WI38 (cell line): Measurements from ENCODE around the gene SCO1.
A peak's percentile ranks its signal among the peaks of the same experiment; 100 is the strongest.

Source experiments
- H3K4me3 ChIP-seq: 2 replicates; pipeline ENCODE4 v1.5.1; 2011; ENCODE audit warnings: low read depth, mild to moderate bottlenecking, control low read depth, low read length
- TF ChIP-seq, protein P1 (sequence below): IDR thresholded peaks from 2 replicates; pipeline ENCODE4 v1.5.1; 2012; ENCODE audit warnings: low read depth, mild to moderate bottlenecking, control low read depth, low read length

SCO1 gene

GRCh38 chr17:10697092-10698081 is at the start of gene SCO1, which contains the start of gene ADPRM:
Gene SCO1, minus strand, starts transcription at chr17:10697533. Its CDS starts 26 bp downstream, at chr17:10697507.
Gene ADPRM, plus strand, starts transcription at chr17:10697594. Its CDS starts 7,333 bp downstream, at chr17:10704927.
- H3K4me3 ChIP-seq: peak within 1 kb of the TSS; percentile 81
- TF ChIP-seq, protein P1, sequence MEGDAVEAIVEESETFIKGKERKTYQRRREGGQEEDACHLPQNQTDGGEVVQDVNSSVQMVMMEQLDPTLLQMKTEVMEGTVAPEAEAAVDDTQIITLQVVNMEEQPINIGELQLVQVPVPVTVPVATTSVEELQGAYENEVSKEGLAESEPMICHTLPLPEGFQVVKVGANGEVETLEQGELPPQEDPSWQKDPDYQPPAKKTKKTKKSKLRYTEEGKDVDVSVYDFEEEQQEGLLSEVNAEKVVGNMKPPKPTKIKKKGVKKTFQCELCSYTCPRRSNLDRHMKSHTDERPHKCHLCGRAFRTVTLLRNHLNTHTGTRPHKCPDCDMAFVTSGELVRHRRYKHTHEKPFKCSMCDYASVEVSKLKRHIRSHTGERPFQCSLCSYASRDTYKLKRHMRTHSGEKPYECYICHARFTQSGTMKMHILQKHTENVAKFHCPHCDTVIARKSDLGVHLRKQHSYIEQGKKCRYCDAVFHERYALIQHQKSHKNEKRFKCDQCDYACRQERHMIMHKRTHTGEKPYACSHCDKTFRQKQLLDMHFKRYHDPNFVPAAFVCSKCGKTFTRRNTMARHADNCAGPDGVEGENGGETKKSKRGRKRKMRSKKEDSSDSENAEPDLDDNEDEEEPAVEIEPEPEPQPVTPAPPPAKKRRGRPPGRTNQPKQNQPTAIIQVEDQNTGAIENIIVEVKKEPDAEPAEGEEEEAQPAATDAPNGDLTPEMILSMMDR: peak; percentile 34; the same call in 1 of the 2 replicates

- TF ChIP-seq, protein P1: no peak
- no peak overlapping the region for H3K4me3 ChIP-seq
Measured at GRCh38 chr17:10745231-10745630, 47.9 kb upstream of the SCO1 start.

DNA sequence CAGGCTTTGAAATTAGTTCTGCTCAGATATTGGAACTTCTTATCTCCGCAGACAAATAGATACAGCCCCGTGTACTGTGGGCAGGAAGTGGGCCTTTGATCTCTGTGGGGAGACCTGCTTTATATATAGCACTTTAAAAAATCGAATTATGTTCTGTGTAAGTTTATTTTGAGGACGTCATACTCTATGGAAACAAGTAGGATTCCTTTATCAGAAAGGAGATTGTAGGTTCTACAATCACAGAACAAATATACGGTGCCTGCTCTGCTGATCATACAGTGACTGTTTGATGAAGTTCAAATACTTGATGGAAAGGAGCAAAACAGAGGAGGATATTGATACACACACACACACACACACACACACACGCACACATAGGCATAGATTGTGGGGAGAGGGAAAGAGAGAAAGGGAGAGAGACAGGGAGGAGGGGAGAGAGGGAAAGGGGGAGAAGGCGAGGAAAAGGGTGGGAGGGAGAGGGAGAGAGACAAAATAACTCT is 47.2 kb upstream of the SCO1 start:
- TF ChIP-seq, protein P1: no peak
- H3K4me3 ChIP-seq: no peak overlapping the region

DNA sequence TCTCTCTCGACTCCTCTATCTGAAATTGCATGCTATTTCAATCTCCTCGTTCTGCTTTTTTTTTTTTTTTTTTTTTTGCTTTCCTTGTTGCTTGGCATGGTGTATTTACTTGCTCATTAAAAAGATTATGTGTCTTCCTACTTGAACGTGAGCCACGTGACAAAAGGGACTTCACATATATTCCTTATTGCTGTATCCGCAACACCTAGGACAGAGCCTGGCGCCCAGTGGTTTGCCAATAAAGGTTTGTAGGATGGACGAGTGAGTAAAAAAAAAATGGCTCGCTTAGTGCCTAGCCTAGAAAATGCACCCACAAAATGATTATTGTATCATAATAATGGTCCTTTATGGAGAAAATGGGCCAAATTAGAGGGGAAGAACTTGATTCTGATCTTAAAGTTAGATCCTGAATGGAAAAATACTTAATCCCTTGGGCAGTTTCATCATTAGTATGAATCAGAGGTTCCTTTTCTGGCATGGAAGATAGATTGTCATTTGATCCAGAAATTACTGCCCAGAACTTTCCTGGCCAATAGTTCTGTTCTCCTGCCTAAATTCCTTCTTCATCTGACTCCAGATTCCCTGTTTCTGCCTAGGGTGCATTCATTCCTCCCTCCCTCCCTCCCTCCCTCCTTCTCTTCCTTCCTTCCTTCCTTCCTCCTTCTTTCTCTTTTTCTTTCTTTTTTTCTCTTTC is 46.1 kb upstream of the SCO1 start:
- H3K4me3 ChIP-seq: no peak overlapping the region
- TF ChIP-seq, protein P1: no peak

DNA sequence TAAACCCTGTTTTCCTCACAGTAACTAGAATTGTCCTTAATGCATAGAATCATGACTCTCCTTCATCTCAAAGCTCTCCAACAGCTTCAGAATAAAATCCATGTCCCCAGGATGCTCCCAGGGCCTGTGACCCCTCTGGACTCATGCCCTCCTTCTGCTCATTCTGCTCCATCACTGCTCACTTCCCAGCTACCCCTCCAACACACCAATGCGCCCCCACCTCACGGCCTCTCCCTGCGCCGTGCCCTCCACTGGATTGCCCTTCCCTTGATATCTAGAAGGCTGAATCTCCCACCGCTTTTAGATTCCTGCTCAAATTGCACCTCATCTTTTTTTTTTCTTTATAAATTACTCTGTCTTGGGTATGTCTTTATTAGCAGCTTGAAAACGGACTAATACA is 45.1 kb upstream of the SCO1 start:
- no peak overlapping the region for H3K4me3 ChIP-seq
- TF ChIP-seq, protein P1: no peak

- TF ChIP-seq, protein P1: no peak
- no peak overlapping the region for H3K4me3 ChIP-seq
Measured at GRCh38 chr17:10741416-10742135, 44.2 kb upstream of the SCO1 start.
